B cell (primary cell): ENCODE results near the gene PROM1. TPM values are rescaled to one million over a fixed set of nuclear protein-coding genes. Genes with fewer than 3 reads are reported as not detected.

Source experiments
- ATAC-seq: fragments of 200-7000 bp; cut with Tn5 transposase; one replicate; pipeline ENCODE4 v1.10.0; 2021; ENCODE audit warnings: low read depth, mild to moderate bottlenecking, moderate number of reproducible peaks, moderate library complexity
- CTCF ChIA-PET: fragments of 350-600 bp; sonication (Branson Sonifier 250); formaldehyde crosslinking; loops from one replicate; lab custom pipeline; 2021; ENCODE audit warnings: antibody characterized with exemption, inconsistent platforms; lab: Charles Lee
- POLR2A ChIA-PET: fragments of 350-600 bp; sonication (Branson Sonifier 250); formaldehyde crosslinking; loops from one replicate; lab custom pipeline; 2021; ENCODE audit warnings: antibody characterized with exemption; lab: Charles Lee
- DNase-seq: peaks from one replicate; pipeline ENCODE4 v3.0.0; 2013
- H2AFZ ChIP-seq: 2 replicates; pipeline ENCODE4 v1.6.1; 2012; ENCODE audit warnings: mild to moderate bottlenecking, low read depth, low read length; ENCODE audit not compliant: insufficient read depth, poor library complexity, severe bottlenecking
- H3K27ac ChIP-seq, 2 donors: 1 replicate in 1 of 2; 2 replicates in 1 of 2; pipeline ENCODE4 v1.5.1; 2012 to 2013; ENCODE audit warnings: low read length in 2 of 2, mild to moderate bottlenecking in 2 of 2, moderate library complexity in 1 of 2
- H3K27me3 ChIP-seq, 4 experiments: fragments of 200-600 bp in 1 of 4; sonication (generic) in 1 of 4; replicated peaks in 1 of 4; 1 replicate in 2 of 4; 2 replicates in 2 of 4; pipeline versions ENCODE4 v1.6.1 to v1.7.0; 2013 to 2016; ENCODE audit warnings: low read length in 3 of 4, mild to moderate bottlenecking in 2 of 4, mixed read lengths in 1 of 4, moderate library complexity in 1 of 4; ENCODE audit not compliant: insufficient read depth in 4 of 4, control insufficient read depth in 3 of 4; ENCODE audit errors: control extremely low read depth in 1 of 4
- H3K36me3 ChIP-seq, 2 experiments: replicated peaks in 1 of 2; 1 replicate in 1 of 2; 2 replicates in 1 of 2; pipeline versions ENCODE4 v1.6.1 to v1.7.1; 2013; ENCODE audit warnings: low read length in 1 of 2; ENCODE audit not compliant: insufficient read depth in 2 of 2, control insufficient read depth in 1 of 2; ENCODE audit errors: control extremely low read depth in 1 of 2, extremely low read depth in 1 of 2
- H3K4me1 ChIP-seq, 2 donors: fragments of 200-600 bp in 1 of 2; sonication (generic) in 1 of 2; 1 replicate in 1 of 2; 2 replicates in 1 of 2; pipeline versions ENCODE4 v1.5.1 to v1.6.1; 2013 to 2017; ENCODE audit warnings: low read length in 2 of 2; ENCODE audit not compliant: control insufficient read depth in 2 of 2, insufficient read depth in 2 of 2
- H3K4me2 ChIP-seq: replicated peaks from 2 replicates; pipeline ENCODE3; 2012; ENCODE audit warnings: mild to moderate bottlenecking, low read depth, low read length; ENCODE audit not compliant: poor library complexity, severe bottlenecking
- H3K4me3 ChIP-seq, 5 experiments: fragments of 200-600 bp in 1 of 5; sonication (generic) in 1 of 5; 1 replicate in 3 of 5; 2 replicates in 2 of 5; pipeline versions ENCODE4 v1.5.1 to v1.7.0; 2011 to 2016; ENCODE audit warnings: low read length in 4 of 5, mild to moderate bottlenecking in 4 of 5, low read depth in 2 of 5, control low read depth in 1 of 5, moderate library complexity in 1 of 5; ENCODE audit not compliant: insufficient read depth in 1 of 5; ENCODE audit errors: control extremely low read depth in 1 of 5, extremely low read depth in 1 of 5
- H3K79me2 ChIP-seq: fragments of 200-600 bp; sonication (generic); one replicate; pipeline ENCODE4 v1.6.0; 2016; ENCODE audit warnings: low read length; ENCODE audit not compliant: control insufficient read depth, insufficient read depth
- H3K9ac ChIP-seq: fragments of 200-600 bp; sonication (generic); 2 replicates; pipeline ENCODE4 v1.6.1; 2017; ENCODE audit warnings: mild to moderate bottlenecking, low read length, moderate library complexity
- H3K9me3 ChIP-seq, 3 donors: one replicate each; pipeline versions ENCODE4 v1.6.1 to v1.7.1; 2013; ENCODE audit warnings: low read length in 2 of 3; ENCODE audit not compliant: control insufficient read depth in 2 of 3, insufficient read depth in 1 of 3; ENCODE audit errors: control extremely low read depth in 1 of 3
- H4K20me1 ChIP-seq: 2 replicates; pipeline ENCODE4 v1.6.0; 2012; ENCODE audit warnings: mild to moderate bottlenecking, low read length; ENCODE audit not compliant: insufficient read depth, control insufficient read depth, poor library complexity, severe bottlenecking
- H3K27ac Mint-ChIP-seq: one replicate; pipeline ENCODE4 v1.8.0; 2021; ENCODE audit warnings: mixed read lengths
- H3K27me3 Mint-ChIP-seq: one replicate; pipeline ENCODE4 v1.8.0; 2021; ENCODE audit warnings: mixed read lengths
- H3K4me1 Mint-ChIP-seq: one replicate; pipeline ENCODE4 v1.8.0; 2021; ENCODE audit warnings: mixed read lengths
- H3K4me3 Mint-ChIP-seq: one replicate; pipeline ENCODE4 v1.8.0; 2021; ENCODE audit warnings: mixed read lengths
- H3K9me3 Mint-ChIP-seq: one replicate; pipeline ENCODE4 v1.8.0; 2022; ENCODE audit warnings: mixed read lengths; ENCODE audit not compliant: insufficient read depth
- EZH2 ChIP-seq: IDR thresholded peaks from 2 replicates; pipeline ENCODE4 v1.6.1; 2012; ENCODE audit warnings: borderline replicate concordance, low read depth, mild to moderate bottlenecking, moderate library complexity, low read length; ENCODE audit not compliant: insufficient read depth, poor library complexity, severe bottlenecking
- WGBS: methylation state at CpG from one replicate; pipeline ENCODE4 v1.1.5; 2013; ENCODE audit warnings: missing lambda C conversion rate; ENCODE audit not compliant: insufficient coverage; 5-methylcytosine and 5-hydroxymethylcytosine counted together
- intact Hi-C: fragments of 100-400 bp; cut with micrococcal nuclease; formaldehyde crosslinking; loops from one replicate; pipeline ENCODE4 v1.10.0; 2022
- polyA plus RNA-seq: library from polyadenylated mRNA; depleted of rRNA; stranded (reverse); fragments of >200 nt; gene quantifications from 2 replicates; pipeline ENCODE4 v1.2.3, GENCODE V29; 2012
- total RNA-seq, 2 donors: library from RNA; stranded (reverse); fragments of 120-200 nt in 1 of 2; gene quantifications; 1 replicate in 1 of 2; 2 replicates in 1 of 2; pipeline versions ENCODE4 v1.2.3 to v1.2.4, GENCODE V29; 2013 to 2022
- TF ChIP-seq, protein P1 (sequence below): fragments of 200-600 bp; IDR thresholded peaks from one replicate; pipeline ENCODE4 v1.8.0; 2022; ENCODE audit warnings: antibody characterized with exemption, mild to moderate bottlenecking

The PROM1 gene
- total and polyA plus RNA-seq, 2 donors (not counting 1 experiment from before 2014, with no cell fraction given), result 0.04 TPM; not detected in 1

DNA sequence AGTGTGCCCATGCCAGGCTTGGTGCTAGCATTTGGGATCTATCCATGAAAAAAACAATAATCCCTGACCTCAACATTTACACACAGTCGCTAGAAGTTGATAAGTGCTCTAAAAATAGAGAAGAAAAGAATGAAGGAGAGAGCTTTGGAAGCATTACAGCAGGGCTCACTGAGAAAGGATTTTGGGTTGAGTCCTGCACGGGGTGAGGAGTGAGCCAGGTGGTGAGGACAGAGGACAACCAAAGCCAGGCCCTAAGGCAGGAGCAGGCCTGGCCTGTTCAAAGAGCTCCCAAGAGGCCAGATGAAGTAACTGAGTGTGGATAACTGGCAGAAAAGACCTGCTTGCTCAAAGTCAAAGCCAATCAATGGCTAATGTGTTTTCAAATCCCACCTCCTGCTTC, 20.7 kb upstream of the PROM1 start:
- Histone ChIP-seq H4K20me1 (no peaks in the 10 kb centered on the region), H3K4me2 (no peak overlapping the region), H2AFZ (no peak overlapping the region), H3K27ac (no peak overlapping the region), H3K27me3 (no peaks in the 10 kb centered on the region), H3K9ac (no peak overlapping the region), H3K79me2 (no peaks in the 10 kb centered on the region), H3K36me3 (no peaks in the 10 kb centered on the region), H3K9me3 (no peaks in the 10 kb centered on the region), H3K4me1 (no peaks in the 10 kb centered on the region), H3K4me3 (no peak overlapping the region)
- peaks cover 12% of the 10 kb centered on the region for H3K27me3 Mint-ChIP-seq
- no peak for DNase-seq
- POLR2A ChIA-PET, result no interaction called here
- CTCF ChIA-PET, result no interaction called here
- H3K9me3 Mint-ChIP-seq, result no peaks in the 10 kb centered on the region
- ATAC-seq, result no peak
- intact Hi-C loops, result no loop called here
- no peaks in the 10 kb centered on the region for H3K4me1 Mint-ChIP-seq
- H3K27ac Mint-ChIP-seq, result no peak overlapping the region
- no peak overlapping the region for H3K4me3 Mint-ChIP-seq
- 78% methylated on average over 1 of the region's 2 CpGs for WGBS
- no peak for TF ChIP-seq EZH2
- TF ChIP-seq, protein P1, sequence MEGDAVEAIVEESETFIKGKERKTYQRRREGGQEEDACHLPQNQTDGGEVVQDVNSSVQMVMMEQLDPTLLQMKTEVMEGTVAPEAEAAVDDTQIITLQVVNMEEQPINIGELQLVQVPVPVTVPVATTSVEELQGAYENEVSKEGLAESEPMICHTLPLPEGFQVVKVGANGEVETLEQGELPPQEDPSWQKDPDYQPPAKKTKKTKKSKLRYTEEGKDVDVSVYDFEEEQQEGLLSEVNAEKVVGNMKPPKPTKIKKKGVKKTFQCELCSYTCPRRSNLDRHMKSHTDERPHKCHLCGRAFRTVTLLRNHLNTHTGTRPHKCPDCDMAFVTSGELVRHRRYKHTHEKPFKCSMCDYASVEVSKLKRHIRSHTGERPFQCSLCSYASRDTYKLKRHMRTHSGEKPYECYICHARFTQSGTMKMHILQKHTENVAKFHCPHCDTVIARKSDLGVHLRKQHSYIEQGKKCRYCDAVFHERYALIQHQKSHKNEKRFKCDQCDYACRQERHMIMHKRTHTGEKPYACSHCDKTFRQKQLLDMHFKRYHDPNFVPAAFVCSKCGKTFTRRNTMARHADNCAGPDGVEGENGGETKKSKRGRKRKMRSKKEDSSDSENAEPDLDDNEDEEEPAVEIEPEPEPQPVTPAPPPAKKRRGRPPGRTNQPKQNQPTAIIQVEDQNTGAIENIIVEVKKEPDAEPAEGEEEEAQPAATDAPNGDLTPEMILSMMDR, result no peak

- intact Hi-C loops, result no loop called here
- Histone ChIP-seq H3K9me3 (no peaks in the 10 kb centered on the region), H3K4me1 (no peaks in the 10 kb centered on the region), H3K36me3 (no peaks in the 10 kb centered on the region), H3K4me3 (no peak overlapping the region), H3K79me2 (no peaks in the 10 kb centered on the region), H3K27me3 (no peaks in the 10 kb centered on the region), H4K20me1 (no peaks in the 10 kb centered on the region), H3K9ac (no peak overlapping the region), H2AFZ (no peak overlapping the region), H3K4me2 (no peak overlapping the region), H3K27ac (no peak overlapping the region)
- H3K27ac Mint-ChIP-seq, result no peak overlapping the region
- H3K4me1 Mint-ChIP-seq, result no peaks in the 10 kb centered on the region
- H3K9me3 Mint-ChIP-seq, result no peaks in the 10 kb centered on the region
- WGBS, result 69% methylated on average over 2 of the region's 7 CpGs
- H3K27me3 Mint-ChIP-seq, result peaks cover 15% of the 10 kb centered on the region
- POLR2A ChIA-PET, result no interaction called here
- ATAC-seq (no peak), DNase-seq (no peak)
- no peak overlapping the region for H3K4me3 Mint-ChIP-seq
- CTCF ChIA-PET, result no interaction called here
- TF ChIP-seq, protein P1, result no peak
- no peak for TF ChIP-seq EZH2
Measured at GRCh38 chr4:16102356-16102755, 18.5 kb upstream of the PROM1 start.
